H1 (cell line): ENCODE results near the gene CYP27B1. TPM values are rescaled to one million over a fixed set of nuclear protein-coding genes. Genes with fewer than 3 reads are reported as not detected.
"Not testable (repeated sequence)": the region's sequence is repeated elsewhere in the genome, so short reads cannot be mapped to it uniquely, and the experiment has no call there.

Source experiments
- CTCF ChIA-PET: fragments of 300-600 bp; sonication (Branson Sonifier 250); formaldehyde crosslinking; loops from one replicate; lab custom pipeline; 2021; ENCODE audit not compliant: partially characterized antibody; lab: Charles Lee
- POLR2A ChIA-PET: fragments of 300-600 bp; sonication (Branson Sonifier 250); formaldehyde crosslinking; loops from one replicate; lab custom pipeline; 2021; ENCODE audit warnings: inconsistent platforms; ENCODE audit not compliant: partially characterized antibody; lab: Charles Lee
- DNase-seq, 2 experiments: peaks; one replicate each; pipeline versions ENCODE4 v3.0.0 to v3.0.0-alpha.2; 2010 to 2022; ENCODE audit warnings: low spot score in 2 of 2, low read depth in 1 of 2, mixed read lengths in 1 of 2
- FAIRE-seq: peaks from 2 replicates; lab custom pipeline; 2011; peaks lifted over from hg19 to GRCh38; lab: Jason Lieb, UNC
- H2AFZ ChIP-seq: 2 replicates; pipeline ENCODE4 v1.8.1; 2012; ENCODE audit warnings: low read length, inconsistent platforms
- H2AK5ac ChIP-seq: 2 replicates; pipeline ENCODE4 v1.6.1; 2013; ENCODE audit warnings: low read depth, low read length
- H2BK120ac ChIP-seq: replicated peaks from 2 replicates; pipeline ENCODE3; 2013; ENCODE audit warnings: low read depth, low read length, inconsistent platforms
- H2BK12ac ChIP-seq: 2 replicates; pipeline ENCODE4 v1.6.1; 2013; ENCODE audit warnings: low read depth, low read length
- H2BK15ac ChIP-seq: 2 replicates; pipeline ENCODE4 v1.6.1; 2013; ENCODE audit warnings: low read length
- H2BK20ac ChIP-seq: 2 replicates; pipeline ENCODE4 v1.6.1; 2013; ENCODE audit warnings: low read length
- H2BK5ac ChIP-seq: 2 replicates; pipeline ENCODE4 v1.6.1; 2013; ENCODE audit warnings: low read depth, low read length
- H3K14ac ChIP-seq: 2 replicates; pipeline ENCODE4 v1.6.1; 2013; ENCODE audit warnings: inconsistent platforms; ENCODE audit not compliant: insufficient read length
- H3K18ac ChIP-seq: 2 replicates; pipeline ENCODE4 v1.6.1; 2013; ENCODE audit warnings: low read length; ENCODE audit errors: extremely low read depth
- H3K23ac ChIP-seq: 2 replicates; pipeline ENCODE4 v1.6.1; 2013; ENCODE audit warnings: inconsistent platforms; ENCODE audit not compliant: insufficient read length
- H3K23me2 ChIP-seq: 2 replicates; pipeline ENCODE4 v1.6.1; 2013; ENCODE audit warnings: low read depth, low read length
- H3K27ac ChIP-seq: 2 replicates; pipeline ENCODE4 v1.6.1; 2011; ENCODE audit warnings: low read depth, low read length, inconsistent platforms
- H3K27me3 ChIP-seq, 4 experiments: replicated peaks in 1 of 4; 1 replicate in 1 of 4; 2 replicates in 3 of 4; pipeline versions ENCODE4 v1.6.1 to v1.8.1; 2011 to 2013; ENCODE audit warnings: low read length in 3 of 4, mild to moderate bottlenecking in 3 of 4, inconsistent platforms in 2 of 4, mixed read lengths in 2 of 4, moderate library complexity in 1 of 4; ENCODE audit not compliant: control insufficient read depth in 3 of 4, insufficient read depth in 3 of 4; ENCODE audit errors: extremely low read depth in 1 of 4
- H3K36me3 ChIP-seq, 4 experiments: 2 replicates each; pipeline versions ENCODE4 v1.6.1 to v1.8.1; 2011 to 2013; ENCODE audit warnings: mild to moderate bottlenecking in 4 of 4, low read length in 3 of 4, moderate library complexity in 2 of 4, control low read depth in 1 of 4, inconsistent platforms in 1 of 4; ENCODE audit not compliant: insufficient read depth in 4 of 4, control insufficient read depth in 2 of 4
- H3K4ac ChIP-seq: replicated peaks from 2 replicates; pipeline ENCODE3; 2013; ENCODE audit warnings: low read length, low read depth, mixed read lengths, inconsistent platforms; ENCODE audit not compliant: insufficient read length
- H3K4me1 ChIP-seq, 4 experiments: replicated peaks in 1 of 4; 1 replicate in 1 of 4; 2 replicates in 3 of 4; pipeline versions ENCODE4 v1.6.1 to v1.8.1; 2011 to 2013; ENCODE audit warnings: low read length in 3 of 4, inconsistent platforms in 2 of 4, mixed read lengths in 1 of 4; ENCODE audit not compliant: insufficient read depth in 4 of 4, control insufficient read depth in 3 of 4
- H3K4me2 ChIP-seq, 2 experiments: 2 replicates each; pipeline versions ENCODE4 v1.6.1 to v1.8.1; 2011 to 2013; ENCODE audit warnings: low read depth in 2 of 2, low read length in 2 of 2, control low read depth in 1 of 2, inconsistent platforms in 1 of 2, mild to moderate bottlenecking in 1 of 2; ENCODE audit not compliant: insufficient read depth in 1 of 2
- H3K4me3 ChIP-seq, 4 experiments: fragments of 200-600, 300-600 bp in 1 of 4; sonication (generic), shearing (Covaris generic), sonication (Bioruptor Twin) in 1 of 4; 2 replicates each; pipeline versions ENCODE4 v1.5.1 to v1.8.1; 2011 to 2016; ENCODE audit warnings: low read length in 4 of 4, low read depth in 3 of 4, control low read depth in 2 of 4, inconsistent platforms in 2 of 4, mild to moderate bottlenecking in 2 of 4, mixed read lengths in 1 of 4, moderate library complexity in 1 of 4; ENCODE audit not compliant: insufficient read depth in 2 of 4; ENCODE audit errors: extremely low read depth in 1 of 4
- H3K56ac ChIP-seq: replicated peaks from 2 replicates; pipeline ENCODE3; 2013; ENCODE audit warnings: low read depth, mild to moderate bottlenecking, mixed read lengths, low read length, inconsistent platforms; ENCODE audit not compliant: insufficient read length
- H3K79me1 ChIP-seq: 2 replicates; pipeline ENCODE4 v1.6.1; 2013; ENCODE audit warnings: low read depth, low read length, control low read depth
- H3K79me2 ChIP-seq, 2 experiments: 2 replicates each; pipeline versions ENCODE4 v1.6.1 to v1.8.1; 2012 to 2013; ENCODE audit warnings: low read length in 2 of 2, mild to moderate bottlenecking in 2 of 2, inconsistent platforms in 1 of 2; ENCODE audit not compliant: insufficient read depth in 2 of 2, control insufficient read depth in 1 of 2
- H3K9ac ChIP-seq, 4 experiments: replicated peaks in 1 of 4; 1 replicate in 1 of 4; 2 replicates in 3 of 4; pipeline versions ENCODE4 v1.6.1 to v1.8.1; 2011 to 2013; ENCODE audit warnings: low read depth in 3 of 4, low read length in 3 of 4, control low read depth in 2 of 4, mild to moderate bottlenecking in 2 of 4, moderate library complexity in 2 of 4, inconsistent platforms in 1 of 4; ENCODE audit errors: extremely low read depth in 1 of 4
- H3K9me3 ChIP-seq, 2 experiments: 2 replicates each; pipeline versions ENCODE4 v1.6.1 to v1.8.1; 2012 to 2013; ENCODE audit warnings: mild to moderate bottlenecking in 2 of 2, moderate library complexity in 2 of 2, control low read depth in 1 of 2, inconsistent platforms in 1 of 2, low read depth in 1 of 2, low read length in 1 of 2, mixed read lengths in 1 of 2; ENCODE audit not compliant: insufficient read depth in 2 of 2
- H4K20me1 ChIP-seq, 2 experiments: replicated peaks in 1 of 2; 2 replicates each; pipeline versions ENCODE3 to v1.8.1; 2011 to 2013; ENCODE audit warnings: inconsistent platforms in 2 of 2, low read length in 2 of 2, mild to moderate bottlenecking in 1 of 2; ENCODE audit not compliant: insufficient read depth in 2 of 2, control insufficient read depth in 1 of 2
- H4K5ac ChIP-seq: 2 replicates; pipeline ENCODE4 v1.6.1; 2013; ENCODE audit warnings: low read length, low read depth, mixed read lengths, inconsistent platforms; ENCODE audit not compliant: insufficient read length
- H4K8ac ChIP-seq: 2 replicates; pipeline ENCODE4 v1.8.0; 2013; ENCODE audit warnings: mild to moderate bottlenecking, moderate library complexity, low read length, inconsistent platforms; ENCODE audit not compliant: insufficient read depth; ENCODE audit errors: extremely low read depth
- H4K91ac ChIP-seq: replicated peaks from 2 replicates; pipeline ENCODE3; 2013; ENCODE audit warnings: low read length, mixed read lengths, inconsistent platforms; ENCODE audit not compliant: insufficient read length
- WGBS, 2 experiments: shearing (Covaris generic) in 1 of 2; methylation state at CpG; one replicate each; pipeline versions ENCODE4 v1.1.6 to v1.1.7; 2013 to 2015; ENCODE audit warnings: low lambda C conversion rate in 2 of 2, mixed read lengths in 2 of 2, inconsistent platforms in 1 of 2, low coverage in 1 of 2, missing lambda C conversion rate in 1 of 2; ENCODE audit not compliant: insufficient replicate concordance in 2 of 2, insufficient coverage in 1 of 2, insufficient read length in 1 of 2; ENCODE audit errors: extremely low coverage in 1 of 2, missing lambda C conversion rate in 1 of 2; 5-methylcytosine and 5-hydroxymethylcytosine counted together
- polyA plus RNA-seq, 7 experiments: library from polyadenylated mRNA; depleted of rRNA in 3 of 7; stranded (reverse) in 5 of 7; unstranded in 2 of 7; fragments of >200 nt in 5 of 7; fragments of 200-250 nt in 2 of 7; gene quantifications; 1 replicate in 5 of 7; 2 replicates in 1 of 7; 4 replicates in 1 of 7; pipeline versions ENCODE4 v1.2.1 to v1.2.3, GENCODE V29; 2011 to 2013; ENCODE audit warnings: missing spikeins in 2 of 7, mixed read lengths in 2 of 7
- total RNA-seq: library from RNA; stranded (reverse); fragmentation: NEBNext Ultra II Directional; extraction: Animal tissue kit (Norgen Biotek cat#: 25700); gene quantifications from 2 replicates; pipeline ENCODE4 v1.2.1, GENCODE V29; 2021

The CYP27B1 gene
- total and polyA plus RNA-seq, 2 of the 8 experiments (the other 6 are each of a cell fraction or from before 2014, with no cell fraction given), result 2.9 to 3.3 TPM

- not testable (repeated sequence) for H3K4ac ChIP-seq, H3K14ac ChIP-seq, H2AK5ac ChIP-seq, H2AFZ ChIP-seq, H3K9ac ChIP-seq, H3K79me2 ChIP-seq, H2BK5ac ChIP-seq, H3K27ac ChIP-seq, H3K4me3 ChIP-seq, H3K4me1 ChIP-seq, H4K5ac ChIP-seq, FAIRE-seq, H2BK12ac ChIP-seq, H3K9me3 ChIP-seq, H2BK15ac ChIP-seq, H3K36me3 ChIP-seq, H3K18ac ChIP-seq, H4K8ac ChIP-seq, H3K56ac ChIP-seq, DNase-seq, H2BK120ac ChIP-seq, H3K4me2 ChIP-seq, H3K23ac ChIP-seq, H3K79me1 ChIP-seq, H4K91ac ChIP-seq, H3K27me3 ChIP-seq, H2BK20ac ChIP-seq, H4K20me1 ChIP-seq
- CTCF ChIA-PET, result interaction anchor here (0.6 to 4.5 kb wide), 7 partner anchors 8 to 70 kb away, joined by 3 to 28 read pairs (median 4); no protein-coding TSS in a partner anchor
- 91% methylated on average over 11 of the region's 11 CpGs; no CpG with 5 or more reads in 1 of the 2 experiments for WGBS, 2 experiments
- POLR2A ChIA-PET, result interaction anchor here (0.9 to 1.8 kb wide), 2 partner anchors 18 to 25 kb away, joined by 4 read pairs; no protein-coding TSS in a partner anchor
- peaks cover 12% of the 10 kb centered on the region; the same call in 1 of the 2 replicates for H3K23me2 ChIP-seq
Observed at GRCh38 chr12:57774634-57775033, 7.8 kb upstream of the CYP27B1 start.
